H1 (cell line): ENCODE results near the gene MYH9. TPM values are rescaled to one million over a fixed set of nuclear protein-coding genes. Genes with fewer than 3 reads are reported as not detected.

Experiments used
- CTCF ChIA-PET: fragments of 300-600 bp; sonication (Branson Sonifier 250); formaldehyde crosslinking; loops from one replicate; lab custom pipeline; 2021; ENCODE audit not compliant: partially characterized antibody; lab: Charles Lee
- POLR2A ChIA-PET: fragments of 300-600 bp; sonication (Branson Sonifier 250); formaldehyde crosslinking; loops from one replicate; lab custom pipeline; 2021; ENCODE audit warnings: inconsistent platforms; ENCODE audit not compliant: partially characterized antibody; lab: Charles Lee
- DNase-seq, 2 experiments: peaks; one replicate each; pipeline versions ENCODE4 v3.0.0 to v3.0.0-alpha.2; 2010 to 2022; ENCODE audit warnings: low spot score in 2 of 2, low read depth in 1 of 2, mixed read lengths in 1 of 2
- FAIRE-seq: peaks from 2 replicates; lab custom pipeline; 2011; peaks lifted over from hg19 to GRCh38; lab: Jason Lieb, UNC
- H2AFZ ChIP-seq: 2 replicates; pipeline ENCODE4 v1.8.1; 2012; ENCODE audit warnings: low read length, inconsistent platforms
- H2AK5ac ChIP-seq: 2 replicates; pipeline ENCODE4 v1.6.1; 2013; ENCODE audit warnings: low read depth, low read length
- H2BK120ac ChIP-seq: replicated peaks from 2 replicates; pipeline ENCODE3; 2013; ENCODE audit warnings: low read depth, low read length, inconsistent platforms
- H2BK12ac ChIP-seq: 2 replicates; pipeline ENCODE4 v1.6.1; 2013; ENCODE audit warnings: low read depth, low read length
- H2BK15ac ChIP-seq: 2 replicates; pipeline ENCODE4 v1.6.1; 2013; ENCODE audit warnings: low read length
- H2BK20ac ChIP-seq: 2 replicates; pipeline ENCODE4 v1.6.1; 2013; ENCODE audit warnings: low read length
- H2BK5ac ChIP-seq: 2 replicates; pipeline ENCODE4 v1.6.1; 2013; ENCODE audit warnings: low read depth, low read length
- H3K14ac ChIP-seq: 2 replicates; pipeline ENCODE4 v1.6.1; 2013; ENCODE audit warnings: inconsistent platforms; ENCODE audit not compliant: insufficient read length
- H3K18ac ChIP-seq: 2 replicates; pipeline ENCODE4 v1.6.1; 2013; ENCODE audit warnings: low read length; ENCODE audit errors: extremely low read depth
- H3K23ac ChIP-seq: 2 replicates; pipeline ENCODE4 v1.6.1; 2013; ENCODE audit warnings: inconsistent platforms; ENCODE audit not compliant: insufficient read length
- H3K23me2 ChIP-seq: 2 replicates; pipeline ENCODE4 v1.6.1; 2013; ENCODE audit warnings: low read depth, low read length
- H3K27ac ChIP-seq: 2 replicates; pipeline ENCODE4 v1.6.1; 2011; ENCODE audit warnings: low read depth, low read length, inconsistent platforms
- H3K27me3 ChIP-seq, 4 experiments: replicated peaks in 1 of 4; 1 replicate in 1 of 4; 2 replicates in 3 of 4; pipeline versions ENCODE4 v1.6.1 to v1.8.1; 2011 to 2013; ENCODE audit warnings: low read length in 3 of 4, mild to moderate bottlenecking in 3 of 4, inconsistent platforms in 2 of 4, mixed read lengths in 2 of 4, moderate library complexity in 1 of 4; ENCODE audit not compliant: control insufficient read depth in 3 of 4, insufficient read depth in 3 of 4; ENCODE audit errors: extremely low read depth in 1 of 4
- H3K36me3 ChIP-seq, 4 experiments: 2 replicates each; pipeline versions ENCODE4 v1.6.1 to v1.8.1; 2011 to 2013; ENCODE audit warnings: mild to moderate bottlenecking in 4 of 4, low read length in 3 of 4, moderate library complexity in 2 of 4, control low read depth in 1 of 4, inconsistent platforms in 1 of 4; ENCODE audit not compliant: insufficient read depth in 4 of 4, control insufficient read depth in 2 of 4
- H3K4ac ChIP-seq: replicated peaks from 2 replicates; pipeline ENCODE3; 2013; ENCODE audit warnings: low read length, low read depth, mixed read lengths, inconsistent platforms; ENCODE audit not compliant: insufficient read length
- H3K4me1 ChIP-seq, 4 experiments: replicated peaks in 1 of 4; 1 replicate in 1 of 4; 2 replicates in 3 of 4; pipeline versions ENCODE4 v1.6.1 to v1.8.1; 2011 to 2013; ENCODE audit warnings: low read length in 3 of 4, inconsistent platforms in 2 of 4, mixed read lengths in 1 of 4; ENCODE audit not compliant: insufficient read depth in 4 of 4, control insufficient read depth in 3 of 4
- H3K4me2 ChIP-seq, 2 experiments: 2 replicates each; pipeline versions ENCODE4 v1.6.1 to v1.8.1; 2011 to 2013; ENCODE audit warnings: low read depth in 2 of 2, low read length in 2 of 2, control low read depth in 1 of 2, inconsistent platforms in 1 of 2, mild to moderate bottlenecking in 1 of 2; ENCODE audit not compliant: insufficient read depth in 1 of 2
- H3K4me3 ChIP-seq, 4 experiments: fragments of 200-600, 300-600 bp in 1 of 4; sonication (generic), shearing (Covaris generic), sonication (Bioruptor Twin) in 1 of 4; 2 replicates each; pipeline versions ENCODE4 v1.5.1 to v1.8.1; 2011 to 2016; ENCODE audit warnings: low read length in 4 of 4, low read depth in 3 of 4, control low read depth in 2 of 4, inconsistent platforms in 2 of 4, mild to moderate bottlenecking in 2 of 4, mixed read lengths in 1 of 4, moderate library complexity in 1 of 4; ENCODE audit not compliant: insufficient read depth in 2 of 4; ENCODE audit errors: extremely low read depth in 1 of 4
- H3K56ac ChIP-seq: replicated peaks from 2 replicates; pipeline ENCODE3; 2013; ENCODE audit warnings: low read depth, mild to moderate bottlenecking, mixed read lengths, low read length, inconsistent platforms; ENCODE audit not compliant: insufficient read length
- H3K79me1 ChIP-seq: 2 replicates; pipeline ENCODE4 v1.6.1; 2013; ENCODE audit warnings: low read depth, low read length, control low read depth
- H3K79me2 ChIP-seq, 2 experiments: 2 replicates each; pipeline versions ENCODE4 v1.6.1 to v1.8.1; 2012 to 2013; ENCODE audit warnings: low read length in 2 of 2, mild to moderate bottlenecking in 2 of 2, inconsistent platforms in 1 of 2; ENCODE audit not compliant: insufficient read depth in 2 of 2, control insufficient read depth in 1 of 2
- H3K9ac ChIP-seq, 4 experiments: replicated peaks in 1 of 4; 1 replicate in 1 of 4; 2 replicates in 3 of 4; pipeline versions ENCODE4 v1.6.1 to v1.8.1; 2011 to 2013; ENCODE audit warnings: low read depth in 3 of 4, low read length in 3 of 4, control low read depth in 2 of 4, mild to moderate bottlenecking in 2 of 4, moderate library complexity in 2 of 4, inconsistent platforms in 1 of 4; ENCODE audit errors: extremely low read depth in 1 of 4
- H3K9me3 ChIP-seq, 2 experiments: 2 replicates each; pipeline versions ENCODE4 v1.6.1 to v1.8.1; 2012 to 2013; ENCODE audit warnings: mild to moderate bottlenecking in 2 of 2, moderate library complexity in 2 of 2, control low read depth in 1 of 2, inconsistent platforms in 1 of 2, low read depth in 1 of 2, low read length in 1 of 2, mixed read lengths in 1 of 2; ENCODE audit not compliant: insufficient read depth in 2 of 2
- H4K20me1 ChIP-seq, 2 experiments: replicated peaks in 1 of 2; 2 replicates each; pipeline versions ENCODE3 to v1.8.1; 2011 to 2013; ENCODE audit warnings: inconsistent platforms in 2 of 2, low read length in 2 of 2, mild to moderate bottlenecking in 1 of 2; ENCODE audit not compliant: insufficient read depth in 2 of 2, control insufficient read depth in 1 of 2
- H4K5ac ChIP-seq: 2 replicates; pipeline ENCODE4 v1.6.1; 2013; ENCODE audit warnings: low read length, low read depth, mixed read lengths, inconsistent platforms; ENCODE audit not compliant: insufficient read length
- H4K8ac ChIP-seq: 2 replicates; pipeline ENCODE4 v1.8.0; 2013; ENCODE audit warnings: mild to moderate bottlenecking, moderate library complexity, low read length, inconsistent platforms; ENCODE audit not compliant: insufficient read depth; ENCODE audit errors: extremely low read depth
- H4K91ac ChIP-seq: replicated peaks from 2 replicates; pipeline ENCODE3; 2013; ENCODE audit warnings: low read length, mixed read lengths, inconsistent platforms; ENCODE audit not compliant: insufficient read length
- KDM4A ChIP-seq: IDR thresholded peaks from one replicate; pipeline ENCODE4 v1.7.1; 2012; ENCODE audit warnings: low read depth, mild to moderate bottlenecking, moderate library complexity, low read length, inconsistent platforms; ENCODE audit not compliant: severe bottlenecking
- NRF1 ChIP-seq: IDR thresholded peaks from 2 replicates; pipeline ENCODE4 v1.6.1; 2011; ENCODE audit warnings: mild to moderate bottlenecking, low read depth, low read length, improper control_type of control experiment
- POLR2A ChIP-seq, 2 experiments: IDR thresholded peaks; 1 replicate in 1 of 2; 2 replicates in 1 of 2; pipeline ENCODE4 v1.6.1; 2011; ENCODE audit warnings: low read depth in 2 of 2, low read length in 2 of 2, mild to moderate bottlenecking in 2 of 2; ENCODE audit errors: control extremely low read depth in 1 of 2
- SIN3A ChIP-seq, 2 experiments: IDR thresholded peaks in 1 of 2; conservative IDR thresholded peaks in 1 of 2; 2 replicates each; pipeline ENCODE4 v1.6.1; 2011 to 2012; ENCODE audit warnings: low read length in 2 of 2, improper control_type of control experiment in 1 of 2, low read depth in 1 of 2, mild to moderate bottlenecking in 1 of 2
- TCF12 ChIP-seq: IDR thresholded peaks from 2 replicates; pipeline ENCODE4 v1.6.1; 2011; ENCODE audit warnings: low read depth, mild to moderate bottlenecking, low read length
- TEAD4 ChIP-seq: IDR thresholded peaks from 2 replicates; pipeline ENCODE4 v1.6.1; 2012; ENCODE audit warnings: low read depth, low read length, inconsistent platforms, mixed read lengths
- WGBS, 2 experiments: shearing (Covaris generic) in 1 of 2; methylation state at CpG; one replicate each; pipeline versions ENCODE4 v1.1.6 to v1.1.7; 2013 to 2015; ENCODE audit warnings: low lambda C conversion rate in 2 of 2, mixed read lengths in 2 of 2, inconsistent platforms in 1 of 2, low coverage in 1 of 2, missing lambda C conversion rate in 1 of 2; ENCODE audit not compliant: insufficient replicate concordance in 2 of 2, insufficient coverage in 1 of 2, insufficient read length in 1 of 2; ENCODE audit errors: extremely low coverage in 1 of 2, missing lambda C conversion rate in 1 of 2; 5-methylcytosine and 5-hydroxymethylcytosine counted together
- polyA plus RNA-seq, 7 experiments: library from polyadenylated mRNA; depleted of rRNA in 3 of 7; stranded (reverse) in 5 of 7; unstranded in 2 of 7; fragments of >200 nt in 5 of 7; fragments of 200-250 nt in 2 of 7; gene quantifications; 1 replicate in 5 of 7; 2 replicates in 1 of 7; 4 replicates in 1 of 7; pipeline versions ENCODE4 v1.2.1 to v1.2.3, GENCODE V29; 2011 to 2013; ENCODE audit warnings: missing spikeins in 2 of 7, mixed read lengths in 2 of 7
- total RNA-seq: library from RNA; stranded (reverse); fragmentation: NEBNext Ultra II Directional; extraction: Animal tissue kit (Norgen Biotek cat#: 25700); gene quantifications from 2 replicates; pipeline ENCODE4 v1.2.1, GENCODE V29; 2021

Gene MYH9
- total and polyA plus RNA-seq, 2 of the 8 experiments (the other 6 are each of a cell fraction or from before 2014, with no cell fraction given): 24.9 to 322 TPM

DNA sequence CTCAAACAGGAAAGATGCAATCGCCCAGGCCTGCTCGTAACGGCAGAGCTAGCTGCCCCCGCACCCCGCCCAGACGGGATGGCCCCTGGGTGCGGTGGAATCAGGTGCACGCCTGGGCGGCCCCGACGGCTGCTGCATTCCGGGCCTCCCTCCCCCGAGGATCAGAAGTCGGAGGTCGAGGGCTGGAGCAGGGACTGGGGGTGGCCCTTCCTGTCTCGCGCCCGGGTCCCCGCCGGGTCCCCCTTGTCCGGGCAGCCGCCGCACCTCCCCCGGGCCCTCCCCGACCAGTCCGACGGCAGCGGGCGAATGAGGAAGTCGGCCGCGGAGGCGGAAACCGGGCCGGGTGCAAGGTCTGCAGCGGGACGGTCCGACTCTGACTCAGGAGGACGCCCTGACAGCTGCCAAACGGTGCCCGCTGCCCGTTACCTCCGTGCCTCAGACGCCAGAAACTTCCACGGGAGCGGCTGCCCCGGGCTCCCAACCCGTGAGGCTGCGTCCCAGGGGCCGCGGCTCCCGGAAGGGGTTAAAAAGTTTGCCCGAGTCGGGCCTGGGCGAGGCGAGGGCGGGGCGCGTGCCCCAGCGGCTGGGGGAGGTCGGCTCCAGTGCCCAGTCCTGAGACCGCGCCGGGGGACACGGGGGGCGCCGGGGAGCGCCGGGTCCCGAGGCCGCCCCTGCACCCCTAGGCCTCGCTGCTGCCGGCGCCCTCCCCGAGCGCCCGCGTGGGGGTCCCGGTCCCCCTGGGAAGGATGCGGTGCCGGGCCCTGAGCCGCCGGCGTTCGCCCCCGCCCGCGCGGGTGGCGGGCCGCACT is 663 bp downstream of the MYH9 start:
- ChIA-PET POLR2A (interaction anchor here (0.8 to 19.2 kb wide), 17 partner anchors 8 to 95 kb away, joined by 3 to 263 read pairs (median 4); partner anchors contain the start of gene TXN2), CTCF (interaction anchor here (1.1 to 1.4 kb wide), 3 partner anchors 10 to 80 kb away, joined by 3 to 5 read pairs (median 3); no protein-coding TSS in a partner anchor)
- no peak for DNase-seq
- Histone ChIP-seq H3K4me2 (peak overlapping the region; percentile 73 to 87), H3K79me2 (peaks cover 20 to 49% of the 10 kb centered on the region in 2 experiments), H2BK5ac (peak overlapping the region; percentile 16), H3K4me3 (peak overlapping the region; percentile 52 to 98 (median 86)), H2BK120ac (no peak overlapping the region), H4K8ac (peak overlapping the region; percentile 35; the same call in 1 of the 2 replicates), H3K79me1 (peaks cover 5% of the 10 kb centered on the region; the same call in 1 of the 2 replicates), H3K9me3 (no peaks in the 10 kb centered on the region), H3K4me1 (peaks cover 0 to 16% (median 5%) of the 10 kb centered on the region in 4 experiments; a peak in 6 of 7 replicates), H3K36me3 (no peaks in the 10 kb centered on the region), H3K23ac (no peak overlapping the region), H3K9ac (peak overlapping the region; percentile 70 to 95 (median 82)), H2BK15ac (no peak overlapping the region), H2AFZ (no peak overlapping the region), H4K5ac (no peak overlapping the region), H2AK5ac (no peak overlapping the region), H2BK12ac (0 out of 2 replicates have a peak overlapping the region, but pooled peaks have one; percentile 5), H3K18ac (peak overlapping the region; percentile 75; the same call in 1 of the 2 replicates), H3K56ac (peak overlapping the region; percentile 84), H3K4ac (no peak overlapping the region), H3K27me3 (no peaks in the 10 kb centered on the region), H3K23me2 (peaks cover 4% of the 10 kb centered on the region; the same call in 1 of the 2 replicates), H3K27ac (peak overlapping the region; percentile 79; the same call in 1 of the 2 replicates), H3K14ac (no peak overlapping the region), H2BK20ac (no peak overlapping the region), H4K20me1 (peaks cover 0 to 14% of the 10 kb centered on the region in 2 experiments)
- WGBS, 2 experiments: 0% methylated on average over 22 of the region's 91 CpGs; no CpG with 5 or more reads in 1 of the 2 experiments
- FAIRE-seq: no peak
- TF ChIP-seq TCF12: no peak
- peak in 1 of 2 experiments; percentile 7; a peak in 1 of 3 replicates for TF ChIP-seq POLR2A (IDR thresholded peaks at IDR 0.05; ENCODE audit: control extremely low read depth in 1 of 2, low read depth in 2 of 2, low read length in 2 of 2)
- TF ChIP-seq SIN3A (conservative IDR thresholded peaks at IDR 0.05 in 1 of 2, IDR thresholded peaks at IDR 0.05 in 1 of 2; ENCODE audit: low read depth in 1 of 2, low read length in 2 of 2): peak in 1 of 2 experiments; percentile 17; a peak in 2 of 4 replicates
- TF ChIP-seq KDM4A: peak; percentile 45
- TF ChIP-seq TEAD4: 0 out of 2 replicates have a peak, but pooled peaks have one; percentile 15
- TF ChIP-seq NRF1: no peak
- TF ChIP-seq, all 59 proteins: peak for 4
- peak overlapping the region; percentile 64 for H4K91ac ChIP-seq
